SK-N-DZ (cell line): ENCODE data around the gene PLA2G4A.

ENCODE experiments used
- DNase-seq: peaks from one replicate; pipeline ENCODE4 v3.0.0-alpha.2; 2015; ENCODE audit warnings: low spot score

The PLA2G4A gene

DNA sequence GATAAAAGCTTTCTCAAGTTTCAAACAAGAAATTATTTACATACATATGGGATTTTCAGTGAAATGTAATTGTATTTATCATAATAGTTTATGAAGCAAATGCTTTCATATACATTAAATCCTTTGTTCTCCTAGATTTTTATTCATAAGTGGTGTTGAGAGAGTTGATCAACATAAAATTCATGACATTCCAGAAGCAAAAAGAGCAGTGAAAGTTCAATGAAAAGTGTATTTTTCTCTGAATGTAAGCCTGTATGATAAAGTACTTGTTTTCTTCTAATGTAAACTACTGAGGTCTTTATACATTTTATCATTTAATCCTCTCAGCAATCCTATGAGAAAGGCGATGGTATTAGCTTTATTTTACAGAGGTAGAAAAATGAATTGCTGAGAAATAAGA is 146.5 kb downstream of the PLA2G4A start:
- no peak for DNase-seq

DNA sequence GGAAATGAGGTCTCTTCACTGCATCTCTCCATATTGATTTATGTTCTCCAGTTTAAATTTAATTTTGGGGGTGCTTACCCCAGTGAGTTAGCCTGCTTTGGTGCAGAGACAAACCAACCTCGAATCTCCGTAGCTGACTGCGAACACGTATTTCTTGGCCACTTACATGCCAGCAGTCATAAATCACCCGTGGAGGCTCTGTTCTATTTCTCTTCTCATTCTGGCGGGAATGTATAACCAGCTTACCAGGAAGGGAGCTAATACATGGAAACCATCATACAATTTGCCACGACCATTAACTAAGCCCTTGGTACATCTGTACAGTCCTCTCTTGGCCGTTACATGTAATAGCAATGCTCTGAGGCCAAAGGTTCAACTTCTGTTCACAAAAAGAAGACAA is 148.0 kb downstream of the PLA2G4A start:
- DNase-seq, result peak; percentile 89

DNA sequence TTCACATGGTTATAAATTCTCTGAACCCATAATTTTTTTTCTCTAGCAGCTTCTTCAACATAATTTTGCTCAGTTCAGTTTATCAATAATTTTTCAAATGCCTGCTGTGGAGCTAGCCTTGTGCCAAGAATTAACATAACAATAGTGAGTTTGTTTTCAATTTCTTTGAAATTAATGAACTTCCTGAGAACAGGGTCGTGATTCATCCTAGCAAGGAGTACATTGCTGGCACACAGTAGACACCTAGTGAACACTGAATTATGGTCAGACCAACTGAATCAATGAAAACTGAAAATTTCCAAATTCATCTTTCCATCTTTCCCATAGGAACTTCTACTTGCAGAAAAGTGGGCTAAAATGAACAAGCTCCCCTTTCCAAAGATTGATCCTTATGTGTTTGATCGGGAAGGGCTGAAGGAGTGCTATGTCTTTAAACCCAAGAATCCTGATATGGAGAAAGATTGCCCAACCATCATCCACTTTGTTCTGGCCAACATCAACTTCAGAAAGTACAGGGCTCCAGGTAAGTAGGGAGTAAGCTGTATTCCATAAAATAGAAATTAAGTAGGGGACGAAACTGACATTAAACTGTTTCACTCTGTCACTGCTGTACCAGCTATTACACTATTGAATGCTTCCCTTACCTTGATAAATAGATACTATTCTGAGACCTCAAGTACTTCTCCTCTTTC is 148.7 kb downstream of the PLA2G4A start:
- DNase-seq, result no peak

DNA sequence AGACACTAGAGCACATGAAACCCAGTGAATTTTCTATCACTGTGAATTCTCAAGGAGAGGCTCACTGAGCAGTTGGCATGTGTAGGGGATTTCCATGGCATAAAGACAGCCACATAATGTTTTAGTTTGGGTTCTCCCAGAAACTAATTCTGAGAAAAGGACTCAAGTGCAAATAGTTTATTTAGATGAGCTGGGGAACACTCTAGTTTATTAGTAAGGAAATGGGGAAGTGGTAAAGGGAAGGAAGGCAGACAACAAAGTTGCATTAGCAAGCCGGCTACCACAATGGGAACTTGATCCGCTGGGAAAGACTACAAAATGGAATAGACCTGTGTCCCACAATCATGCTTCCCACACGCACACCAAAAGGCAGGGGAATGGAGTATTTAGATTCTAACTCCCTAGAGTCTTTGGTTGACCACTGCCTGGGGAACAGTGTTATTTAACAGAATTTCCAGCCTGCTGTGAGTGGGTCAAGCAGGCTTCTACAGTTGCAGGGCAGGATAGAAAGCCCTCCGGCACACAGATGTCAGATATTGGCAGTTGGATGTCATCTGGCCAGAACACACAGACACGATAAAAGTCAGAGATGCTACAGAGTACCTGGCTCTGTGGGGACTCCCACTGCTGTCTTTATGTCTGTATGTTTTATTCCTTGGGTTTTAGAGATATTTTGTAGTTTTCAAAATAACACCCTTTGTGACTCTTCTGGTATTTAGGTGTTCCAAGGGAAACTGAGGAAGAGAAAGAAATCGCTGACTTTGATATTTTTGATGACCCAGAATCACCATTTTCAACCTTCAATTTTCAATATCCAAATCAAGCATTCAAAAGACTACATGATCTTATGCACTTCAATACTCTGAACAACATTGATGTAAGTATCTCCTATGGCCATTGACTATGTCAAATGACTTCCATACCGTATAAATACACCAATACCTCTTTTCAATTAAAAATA is 150.1 kb downstream of the PLA2G4A start:
- DNase-seq, result no peak

DNA sequence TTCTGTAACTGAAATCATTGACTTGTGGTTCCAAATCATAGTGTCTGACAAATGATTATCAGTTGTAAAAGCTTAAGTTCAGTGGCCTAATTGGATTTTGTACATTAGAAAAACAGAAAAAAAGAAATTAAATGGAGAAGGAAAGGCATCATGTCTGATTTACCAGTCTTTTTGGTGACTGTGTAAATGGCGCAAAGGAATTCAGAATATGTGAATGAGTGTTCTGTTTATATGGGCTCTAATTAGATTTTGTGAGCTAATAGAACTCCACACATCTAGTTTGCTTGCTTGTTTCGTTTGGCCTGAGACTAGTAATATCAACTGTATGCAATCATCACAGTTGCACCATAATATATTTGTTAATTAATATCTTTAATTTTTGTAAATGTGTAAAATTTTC is 151.7 kb downstream of the PLA2G4A start:
- DNase-seq, result no peak

DNA sequence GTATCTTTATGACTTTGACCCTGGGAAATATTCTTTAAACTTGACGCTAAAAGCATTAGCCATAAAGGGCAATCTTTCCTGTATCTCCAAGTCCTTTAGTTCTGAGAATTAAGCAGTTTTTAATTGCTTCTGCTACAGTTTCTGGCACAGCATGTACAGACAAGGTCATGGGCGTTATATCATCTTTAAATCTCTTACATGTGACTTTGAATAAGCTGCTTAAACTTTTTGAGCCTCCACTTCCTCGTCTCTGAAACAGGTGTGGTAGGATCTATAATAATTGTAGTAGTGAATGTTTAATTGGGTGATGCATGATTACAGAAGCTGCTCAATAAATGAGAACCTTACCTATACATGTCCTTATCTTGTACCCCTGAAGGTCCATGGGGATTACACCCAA is 153.4 kb downstream of the PLA2G4A start:
- no peak for DNase-seq

DNA sequence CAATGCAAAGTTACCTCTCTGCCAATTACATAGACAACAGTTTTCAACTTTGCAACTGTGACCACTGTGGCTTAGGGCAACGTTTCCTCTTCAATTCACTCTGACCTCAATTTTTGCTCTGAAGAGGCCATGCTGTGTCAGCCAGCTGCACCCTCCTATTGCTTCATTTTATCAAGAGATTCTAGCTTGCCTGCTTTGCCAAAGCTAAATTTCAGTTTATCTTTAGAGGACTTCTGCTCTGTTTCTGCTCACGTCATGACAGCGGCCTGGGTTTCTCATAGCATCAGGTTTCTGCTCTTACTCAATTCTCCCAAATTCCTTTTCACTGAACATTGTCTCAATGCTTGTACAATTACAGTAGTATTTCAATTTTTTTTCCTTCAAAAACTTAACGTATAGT is 154.6 kb downstream of the PLA2G4A start:
- DNase-seq, result peak; percentile 28

DNA sequence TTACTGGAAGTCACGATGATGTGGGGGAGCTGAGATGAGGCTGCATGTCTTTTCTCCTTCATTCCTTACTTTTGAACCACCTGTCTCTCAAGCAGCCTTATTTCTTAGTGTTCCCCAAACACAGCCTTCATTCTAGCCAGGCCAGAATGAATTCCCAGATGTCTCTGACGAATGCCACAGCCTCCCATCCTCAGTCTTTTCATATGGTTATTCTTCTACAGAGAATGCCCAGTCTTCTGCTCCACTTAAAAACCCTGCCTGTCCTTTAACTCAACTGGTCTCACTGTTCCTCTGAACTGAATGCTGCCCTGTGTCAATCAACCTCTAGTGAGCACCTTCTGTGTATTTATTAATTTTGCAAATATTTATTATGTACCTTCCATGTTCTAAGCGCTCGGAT is 156.2 kb downstream of the PLA2G4A start:
- no peak for DNase-seq

DNA sequence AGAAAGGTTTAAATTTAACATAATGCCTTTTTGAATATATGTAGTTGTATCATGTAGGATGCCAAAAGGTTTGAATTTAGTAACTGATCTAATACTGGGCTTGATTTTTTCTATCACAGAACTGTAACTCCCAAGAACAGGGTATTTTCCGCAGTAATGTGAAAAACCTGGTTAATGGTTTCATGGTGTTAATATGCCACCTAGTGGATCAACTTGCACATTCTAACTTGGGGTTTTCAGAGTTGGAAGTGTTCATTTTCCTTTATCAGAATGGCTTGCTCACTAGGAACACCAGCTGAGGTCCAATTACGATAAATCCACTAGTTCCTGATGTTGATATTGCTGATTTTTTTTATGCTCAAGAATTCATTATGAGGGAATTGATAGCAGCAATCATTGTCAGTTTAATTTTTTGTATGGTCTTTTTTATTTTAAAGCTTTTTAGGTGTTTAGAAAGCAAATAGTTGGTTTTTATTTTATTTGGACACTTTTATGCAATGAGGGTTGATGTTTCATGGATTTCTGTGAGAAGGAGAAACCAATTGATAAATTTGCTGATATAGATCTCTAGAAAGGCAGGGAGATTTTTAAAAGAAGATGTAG is 157.2 kb downstream of the PLA2G4A start:
- peak; percentile 54 for DNase-seq

DNA sequence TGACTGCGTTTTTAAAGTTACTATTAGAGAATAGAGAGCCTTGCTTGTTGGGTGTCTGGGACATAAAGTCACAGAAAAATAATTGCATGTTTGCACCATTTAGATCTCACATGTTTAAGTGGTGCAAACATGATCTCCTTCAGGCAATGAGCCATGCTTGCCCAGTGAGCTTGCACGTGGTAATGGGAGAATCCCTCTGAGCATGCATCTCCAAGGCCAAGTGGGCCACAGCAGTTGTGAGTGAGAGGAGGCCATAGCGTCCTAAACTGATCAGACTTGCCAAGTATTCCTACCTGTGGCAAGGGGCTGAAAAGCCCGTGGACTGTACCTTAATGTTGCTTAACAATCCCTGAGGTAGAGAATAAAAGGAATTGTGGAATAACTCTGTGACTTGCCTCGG is 158.3 kb downstream of the PLA2G4A start:
- DNase-seq, result no peak

DNA sequence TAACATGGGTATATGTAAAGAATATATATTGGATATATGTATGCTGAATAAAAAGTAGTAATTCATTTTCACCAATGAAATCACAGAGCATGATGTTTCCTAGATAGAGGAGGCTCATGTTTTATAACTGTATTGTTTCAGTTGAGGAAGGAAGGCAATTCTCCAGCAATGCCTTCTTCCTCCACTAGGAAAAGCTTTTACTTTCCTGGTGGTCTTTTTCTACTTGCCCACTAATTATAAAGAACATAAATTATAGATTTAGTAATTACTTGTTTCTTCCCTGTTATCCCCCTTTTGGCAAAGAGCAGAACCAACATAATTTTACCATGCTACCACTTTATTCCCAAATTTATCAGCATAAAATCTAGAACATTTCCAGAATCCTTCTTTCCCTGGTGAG is 159.0 kb downstream of the PLA2G4A start:
- no peak for DNase-seq

DNA sequence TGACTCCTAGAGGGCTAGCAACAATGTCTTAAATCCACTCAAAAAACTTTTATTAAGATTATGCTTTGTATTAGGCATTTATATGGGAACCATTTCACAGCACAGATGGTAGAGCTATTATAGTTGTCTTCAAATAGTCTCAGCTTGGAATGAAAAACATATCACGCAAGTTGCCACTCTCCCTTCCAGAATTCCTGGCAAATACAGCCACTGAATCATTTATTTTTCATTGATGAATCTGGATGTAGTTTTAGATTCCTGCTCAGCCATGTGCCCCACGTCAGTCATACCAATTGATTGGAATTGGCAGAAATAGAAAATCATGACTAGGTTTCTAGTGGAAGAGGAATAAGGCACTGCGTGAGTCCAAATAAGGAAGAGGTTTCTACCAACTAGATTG is 165.2 kb downstream of the PLA2G4A start:
- no peak for DNase-seq

DNA sequence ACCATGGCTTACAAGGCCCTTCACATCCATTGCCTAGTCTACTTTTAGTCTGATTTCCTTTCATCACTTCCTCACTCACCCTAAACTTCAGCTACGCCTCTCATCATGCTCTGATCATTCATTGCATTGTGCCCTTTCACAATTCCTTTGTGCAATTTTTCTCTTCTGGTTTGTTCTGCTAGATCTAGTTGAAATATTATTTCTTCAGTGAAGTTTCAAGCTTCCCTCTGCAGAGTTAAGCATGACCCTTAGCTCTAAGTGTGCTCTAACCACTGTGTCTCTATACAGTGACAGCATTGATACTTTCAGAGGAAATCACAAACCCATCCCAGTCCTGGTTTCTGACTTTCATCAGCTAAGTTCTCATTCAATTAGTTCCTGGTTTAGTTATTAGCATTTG is 166.1 kb downstream of the PLA2G4A start:
- no peak for DNase-seq

DNA sequence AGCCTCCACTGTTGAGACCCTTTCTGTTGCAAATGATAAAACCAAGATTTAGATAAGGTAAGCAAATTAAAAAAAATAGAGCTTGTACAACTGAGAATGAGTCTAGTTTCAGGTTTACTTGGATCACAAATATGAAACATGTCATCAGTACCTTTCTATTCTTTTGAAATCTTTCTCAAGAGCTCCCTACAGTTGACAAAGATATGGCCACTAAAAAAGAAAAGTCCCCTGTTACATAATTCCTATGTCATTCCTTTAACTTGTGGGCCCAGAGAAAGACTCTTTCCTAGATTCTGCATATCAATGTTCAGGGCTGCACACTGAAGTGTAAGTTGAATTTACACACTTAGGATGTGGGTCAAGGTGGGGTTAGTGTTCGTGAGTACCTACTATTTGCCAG is 168.1 kb downstream of the PLA2G4A start:
- DNase-seq, result no peak

DNA sequence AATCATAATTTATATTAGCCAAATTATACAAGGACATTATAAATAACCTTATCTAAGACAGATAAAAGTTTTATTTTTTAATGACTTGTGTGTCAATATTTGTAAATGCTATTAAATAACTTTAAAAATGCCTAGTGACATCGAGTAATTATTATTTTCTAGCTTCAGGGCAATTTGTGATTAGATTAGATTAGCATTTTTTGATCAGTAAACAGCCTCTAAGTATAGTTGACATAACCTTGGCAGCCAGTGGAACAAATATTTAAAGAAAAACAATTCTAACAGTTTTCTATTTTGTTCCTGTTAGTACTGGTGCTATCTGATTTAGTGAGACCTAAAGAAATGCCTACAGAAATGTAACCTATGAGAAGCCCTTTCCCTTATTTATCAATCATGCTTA is 169.1 kb downstream of the PLA2G4A start:
- no peak for DNase-seq

DNA sequence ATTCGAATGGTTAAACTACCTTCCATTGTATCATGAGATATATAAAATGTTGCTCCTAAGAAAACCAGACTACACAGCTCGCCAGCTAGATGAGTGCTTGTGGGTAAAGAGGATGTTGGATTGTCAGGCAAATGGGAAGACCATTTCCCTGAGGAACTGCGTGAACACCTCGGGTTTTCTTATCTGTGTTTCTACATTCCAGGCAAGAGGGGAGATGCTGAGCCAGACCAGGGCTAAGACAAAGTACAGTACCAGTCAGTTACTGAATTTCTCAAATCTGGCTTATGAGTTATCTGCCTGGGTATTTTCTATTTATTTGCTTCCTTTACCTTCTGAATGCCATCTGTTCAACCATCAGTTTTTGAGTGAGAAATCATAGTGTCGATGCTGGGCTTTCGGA is 170.8 kb downstream of the PLA2G4A start:
- DNase-seq, result no peak

DNA sequence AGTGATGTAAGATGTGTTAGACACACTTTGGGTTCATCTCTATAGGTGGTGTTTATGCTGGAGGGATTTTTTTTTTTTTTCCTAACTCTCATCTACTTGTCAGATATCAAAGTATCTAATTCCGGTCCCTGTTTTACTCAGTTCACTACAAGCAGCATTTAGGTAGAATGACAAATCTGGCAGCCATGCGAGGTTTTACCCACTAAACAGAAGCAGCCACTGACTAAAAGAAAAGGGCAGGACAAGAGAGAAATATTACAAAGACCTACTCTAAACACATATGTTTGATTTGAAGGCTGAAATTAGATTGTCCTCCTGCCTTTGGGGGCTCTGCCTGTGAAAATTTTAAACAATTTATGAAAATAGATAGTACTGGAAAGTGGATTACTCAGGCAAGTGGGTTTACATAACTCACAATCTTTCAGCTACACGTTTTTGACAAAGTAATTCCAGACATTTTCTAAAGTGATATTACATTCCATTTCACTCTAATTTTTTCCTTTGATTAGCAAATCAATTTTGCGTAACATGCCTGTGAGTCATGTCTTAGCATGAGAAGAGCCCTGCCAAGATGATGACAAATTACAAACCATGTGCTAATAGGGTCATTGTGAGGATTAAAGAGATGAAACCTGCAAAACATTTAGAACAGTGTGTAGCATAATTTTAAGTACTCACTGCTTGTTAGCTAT is 172.6 kb downstream of the PLA2G4A start:
- no peak for DNase-seq

DNA sequence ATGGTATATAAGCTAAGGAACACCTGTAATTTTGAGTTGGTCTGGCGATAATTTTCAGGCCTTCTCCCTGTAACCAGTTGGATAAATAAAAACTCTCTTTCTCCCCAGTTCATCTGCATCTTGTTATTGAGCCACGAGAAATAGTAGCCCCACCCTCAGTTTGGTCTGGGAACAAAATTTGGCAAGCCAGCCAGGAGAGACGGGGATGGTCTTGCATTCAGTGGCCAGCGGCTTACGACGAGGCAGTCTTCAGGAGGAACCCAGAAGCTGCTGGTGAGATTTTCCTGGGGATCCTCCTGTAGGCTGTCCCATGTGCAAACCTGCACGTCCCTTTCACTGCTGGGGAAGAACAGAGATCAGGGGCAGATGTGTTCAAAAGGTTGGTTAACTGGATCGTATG is 174.6 kb downstream of the PLA2G4A start:
- DNase-seq, result no peak

DNA sequence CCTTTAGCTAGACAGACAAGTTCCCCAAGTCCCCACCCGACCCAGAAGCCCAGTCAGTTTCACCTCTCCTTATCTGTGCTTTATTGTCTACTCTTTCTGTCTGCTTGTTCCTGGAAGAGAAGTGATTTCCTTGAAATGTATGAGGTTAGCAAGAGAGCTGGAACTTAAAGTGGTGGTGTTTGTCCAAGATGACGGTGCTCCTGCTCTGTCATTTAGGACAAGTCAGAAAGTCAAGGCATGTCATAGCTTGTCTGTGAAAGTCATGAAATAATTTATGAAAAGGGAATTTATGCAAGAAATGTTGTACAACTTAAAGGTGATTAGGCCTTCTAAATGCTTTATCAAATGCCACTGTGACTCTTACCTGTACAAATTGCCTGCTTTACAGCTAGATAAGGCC is 178.1 kb downstream of the PLA2G4A start:
- no peak for DNase-seq

DNA sequence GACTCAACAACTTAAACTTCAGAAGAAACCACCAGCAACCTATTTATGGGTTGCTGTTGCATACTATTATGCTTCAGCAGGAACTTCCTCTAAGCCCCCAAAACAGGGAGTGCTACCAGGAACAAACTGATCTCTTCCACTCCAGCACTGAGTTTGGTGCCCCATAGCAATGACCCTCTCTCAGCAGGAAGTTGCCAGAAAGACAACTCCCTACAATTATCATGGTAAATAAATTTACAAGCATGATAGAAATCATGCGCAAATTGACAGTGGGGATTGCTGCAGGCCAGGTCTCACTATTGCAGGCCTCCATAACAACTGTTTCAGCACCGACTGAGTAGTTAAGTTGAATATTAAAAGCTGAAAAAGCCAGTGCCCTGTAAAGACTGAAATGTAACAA is 180.6 kb downstream of the PLA2G4A start:
- DNase-seq, result no peak

DNA sequence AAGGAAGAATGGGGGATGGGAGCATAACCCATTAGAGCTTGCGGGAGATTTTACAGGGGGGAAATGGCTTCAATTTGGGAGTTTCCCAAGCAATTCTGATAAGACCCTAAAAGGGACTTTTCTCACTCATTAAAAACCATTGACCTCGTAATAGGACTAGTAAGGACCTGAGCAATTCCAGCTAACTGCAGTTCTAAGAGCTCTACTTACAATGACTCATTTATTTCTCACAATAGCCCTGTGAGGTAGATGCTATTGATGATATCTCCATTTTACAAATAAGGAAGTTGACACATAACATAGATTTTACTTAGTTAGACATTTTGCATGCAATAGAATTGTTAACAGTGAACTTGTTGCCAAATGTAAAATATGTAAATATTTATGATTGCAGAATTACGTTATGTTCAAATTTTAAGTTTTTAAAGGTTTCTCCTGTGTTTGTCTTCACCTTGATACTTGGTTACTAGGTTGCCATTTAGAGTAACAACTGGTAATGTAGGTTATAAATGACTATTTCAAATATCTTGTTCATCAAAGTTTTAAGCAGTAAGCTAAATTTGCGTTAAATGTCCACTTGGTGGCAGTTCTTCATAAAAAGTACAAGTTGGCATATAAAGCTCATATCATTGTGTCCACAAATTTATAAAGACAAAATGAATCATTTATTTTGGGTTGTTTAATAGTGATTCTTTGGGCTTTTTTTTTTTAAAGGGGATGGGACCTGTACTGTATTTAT is 182.0 kb downstream of the PLA2G4A start:
- DNase-seq, result no peak
